NCI-H2196 treated with DMSO at 0.1 percent for 48 hours (cell line): ENCODE data around the gene ASCL5.

Experiments used
- DNase-seq: peaks from one replicate; lab custom pipeline; 2025; ENCODE audit not compliant: unreplicated experiment; lab: John Stamatoyannopoulos, UW

Gene ASCL5

DNA sequence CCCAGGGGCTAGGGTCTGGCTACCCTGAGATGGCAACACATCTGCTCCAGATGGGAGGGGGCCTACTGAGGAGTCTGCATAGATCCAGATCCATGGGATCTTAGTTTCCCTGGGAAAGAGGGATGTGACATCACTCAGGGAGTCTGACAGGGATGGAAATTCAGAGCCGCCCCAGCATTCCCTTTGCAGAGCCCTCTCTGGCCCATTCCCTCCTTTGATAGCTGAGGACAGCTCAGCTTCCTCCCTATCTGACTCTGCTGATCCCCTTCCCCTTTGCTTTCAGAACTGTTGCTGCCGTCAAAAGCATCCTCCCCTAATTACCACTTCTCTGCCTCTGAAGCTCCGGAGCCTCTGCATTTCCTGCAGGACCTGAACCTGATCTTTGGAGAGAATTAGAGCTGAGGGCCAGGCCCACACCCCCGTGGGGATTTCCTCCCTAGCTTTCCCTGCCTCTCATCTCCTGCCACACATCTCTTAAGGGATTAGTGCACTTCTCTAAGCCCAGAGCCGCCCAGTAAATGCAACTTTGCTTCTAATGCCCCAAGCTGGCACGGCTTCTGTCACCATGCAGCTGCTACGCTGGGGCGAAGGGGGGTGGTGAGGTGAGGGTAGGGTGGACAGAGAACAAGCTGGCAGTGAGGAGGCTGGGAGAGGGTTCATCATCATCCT, 9.5 kb upstream of the ASCL5 start:
- DNase-seq, result no peak

DNA sequence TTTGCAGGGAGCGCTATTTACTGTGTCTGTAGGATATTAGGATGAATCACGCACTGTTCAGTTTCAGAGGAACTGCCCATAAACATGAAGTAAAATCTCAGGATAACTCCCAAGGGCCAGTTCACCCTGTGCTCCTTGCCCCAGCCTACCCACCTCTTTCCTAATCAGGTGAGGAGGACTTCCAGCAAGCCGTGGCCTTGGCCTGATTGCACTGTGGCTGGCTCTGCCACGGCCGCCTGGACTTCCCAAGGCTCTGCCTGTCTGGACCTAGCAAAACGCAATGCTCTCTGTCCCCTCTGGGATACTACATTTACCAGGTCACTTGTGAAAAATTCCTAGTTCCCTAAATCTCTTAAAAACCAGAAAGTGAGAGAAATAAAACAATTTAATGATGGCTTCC, 7.4 kb upstream of the ASCL5 start:
- DNase-seq, result no peak

DNA sequence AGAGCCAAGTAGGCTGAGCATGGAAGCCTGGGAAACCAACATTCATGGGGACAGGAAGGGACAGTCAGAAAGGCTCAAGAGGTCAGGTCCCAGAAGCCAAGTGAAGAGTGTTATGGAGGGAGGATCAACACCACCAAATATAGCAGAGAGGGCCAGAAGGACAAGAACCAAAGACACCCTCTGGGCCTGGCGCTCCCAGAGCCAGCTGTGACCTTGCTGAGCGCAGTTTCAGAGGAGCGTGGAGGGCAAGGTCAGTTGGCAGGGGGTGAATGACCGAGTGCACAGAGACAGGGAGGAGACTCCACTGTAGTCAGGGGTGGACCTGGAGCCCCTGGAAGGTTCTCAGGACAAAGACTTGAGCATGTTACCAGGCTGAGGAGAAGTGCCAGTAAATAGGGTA, 4.4 kb upstream of the ASCL5 start:
- no peak for DNase-seq

DNA sequence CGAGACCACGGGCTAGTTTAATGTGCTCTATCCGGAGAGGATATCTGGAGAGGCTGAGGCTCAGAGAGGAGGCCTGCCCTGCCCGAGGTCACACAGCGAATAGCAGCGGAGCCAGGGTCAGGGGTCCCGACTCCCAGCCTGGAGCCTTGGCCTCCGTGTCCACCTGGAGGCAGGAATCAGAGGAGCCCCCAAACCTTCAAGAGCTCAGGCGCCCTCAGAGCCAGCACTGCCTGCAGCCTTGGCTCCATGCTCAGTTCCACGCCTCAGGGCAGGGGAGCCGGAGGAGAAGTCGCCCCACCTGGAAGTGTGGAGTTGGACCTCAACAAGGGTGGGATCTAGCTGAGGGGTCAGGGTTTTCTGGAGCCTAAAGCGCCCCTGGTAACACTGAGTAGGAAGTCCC, 2.0 kb upstream of the ASCL5 start:
- no peak for DNase-seq

DNA sequence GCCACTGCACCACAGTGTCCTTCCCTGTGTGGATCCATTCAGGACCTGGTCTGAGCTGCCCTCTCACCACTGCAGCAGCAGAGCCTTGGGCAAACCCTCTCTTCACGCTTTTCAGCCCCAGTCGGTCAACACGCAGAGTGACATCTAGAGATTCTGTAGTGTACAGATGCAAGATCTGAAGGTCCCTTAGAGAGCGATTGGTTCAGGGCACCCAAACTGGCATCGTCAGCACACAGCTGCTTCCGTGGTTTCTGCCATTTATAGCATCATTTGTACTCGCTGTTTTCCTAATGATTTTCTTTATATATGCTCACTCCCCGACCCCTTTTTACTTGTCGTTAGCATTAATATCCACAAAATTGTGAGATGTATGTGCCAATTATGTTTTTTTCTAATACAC, 1.5 kb upstream of the ASCL5 start:
- no peak for DNase-seq

DNA sequence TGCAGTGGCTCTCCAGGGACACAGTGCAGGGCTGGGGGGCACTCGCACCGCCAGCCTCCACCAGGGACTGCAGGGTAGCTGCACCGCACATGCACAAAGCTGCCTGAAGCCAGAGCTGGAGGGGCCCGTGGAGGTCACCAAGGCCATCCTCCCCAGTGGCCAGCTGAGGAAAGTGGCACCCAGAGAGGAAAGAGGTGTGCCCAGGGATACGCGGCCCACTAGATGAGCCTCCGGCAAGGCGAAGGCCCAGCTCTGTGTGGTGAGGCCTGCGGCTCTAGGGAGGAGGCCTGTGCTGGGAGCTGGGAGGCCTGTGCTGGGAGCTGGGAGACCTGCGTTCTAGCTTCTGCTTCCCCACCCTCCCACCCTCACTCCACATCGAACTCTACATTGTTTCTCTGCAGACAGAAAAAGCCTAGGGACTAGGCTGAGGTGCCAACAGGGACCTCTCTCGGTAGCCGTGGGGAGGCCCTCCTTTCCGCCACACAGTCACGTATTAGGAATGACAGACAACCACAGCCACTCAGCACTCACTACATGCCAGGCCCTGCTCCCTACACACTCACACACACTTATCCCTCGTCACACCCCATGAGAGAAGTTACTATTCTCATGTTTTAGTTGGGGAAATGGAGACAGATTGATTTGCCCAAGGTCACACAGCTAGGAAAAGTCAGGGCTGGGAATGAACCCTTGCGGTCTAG, 921 bp upstream of the ASCL5 start:
- no peak for DNase-seq

DNA sequence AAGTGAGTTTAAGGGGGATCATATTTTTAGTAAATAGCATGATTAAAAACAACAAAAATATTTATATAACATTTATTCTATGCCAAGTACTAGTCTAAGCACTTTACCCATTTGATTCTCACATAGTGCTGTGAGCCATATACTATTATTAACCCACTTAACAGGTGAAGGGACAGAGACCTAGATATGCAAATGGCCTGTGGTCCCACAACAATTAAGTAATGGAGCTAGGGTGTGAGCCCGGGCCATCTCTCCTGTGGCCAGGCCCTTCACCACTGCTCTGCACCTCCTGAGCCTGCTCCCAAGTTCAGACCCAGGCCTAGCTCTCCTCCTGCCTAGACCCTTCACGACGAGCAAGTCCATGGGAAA, 537 bp downstream of the ASCL5 start:
- no peak for DNase-seq

DNA sequence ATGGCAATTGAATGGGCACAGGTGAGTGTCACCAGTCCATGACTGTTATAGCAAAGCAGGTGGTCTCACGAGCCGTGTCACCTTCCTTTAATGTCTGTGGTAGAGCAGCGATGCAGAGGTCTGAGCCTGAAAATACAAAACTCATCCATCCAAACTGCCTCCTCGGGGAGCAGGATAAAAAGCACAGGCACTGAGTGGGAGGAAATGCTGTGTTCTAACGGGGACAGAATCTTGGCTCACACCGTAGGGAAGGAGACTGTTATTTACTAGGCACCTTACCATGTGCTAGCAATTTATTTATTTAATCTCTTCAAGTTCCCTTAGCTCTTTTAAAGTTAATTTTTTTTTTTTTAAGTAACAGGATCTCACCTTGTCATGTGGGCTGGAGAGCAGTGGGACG, 1.2 kb downstream of the ASCL5 start:
- no peak for DNase-seq

DNA sequence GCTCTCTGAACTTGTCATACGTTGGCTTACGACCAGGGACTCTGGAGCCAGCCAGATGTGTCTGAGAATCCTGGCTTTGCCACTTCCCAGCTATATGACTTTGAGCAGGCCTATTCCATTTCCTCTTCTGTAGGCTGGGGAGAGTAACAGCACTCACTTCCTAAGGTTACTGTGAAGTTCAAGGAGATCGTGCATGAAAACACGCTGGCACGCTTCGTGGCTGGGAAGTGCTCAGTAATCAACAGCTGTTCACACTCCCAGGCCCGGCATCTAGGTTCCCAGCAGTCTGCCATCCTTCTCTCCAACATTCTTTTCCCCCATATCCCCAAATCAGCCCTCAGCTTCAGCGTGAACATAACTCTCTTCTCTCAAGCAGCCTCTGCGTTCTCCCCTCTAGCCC, 2.0 kb downstream of the ASCL5 start:
- DNase-seq, result no peak

DNA sequence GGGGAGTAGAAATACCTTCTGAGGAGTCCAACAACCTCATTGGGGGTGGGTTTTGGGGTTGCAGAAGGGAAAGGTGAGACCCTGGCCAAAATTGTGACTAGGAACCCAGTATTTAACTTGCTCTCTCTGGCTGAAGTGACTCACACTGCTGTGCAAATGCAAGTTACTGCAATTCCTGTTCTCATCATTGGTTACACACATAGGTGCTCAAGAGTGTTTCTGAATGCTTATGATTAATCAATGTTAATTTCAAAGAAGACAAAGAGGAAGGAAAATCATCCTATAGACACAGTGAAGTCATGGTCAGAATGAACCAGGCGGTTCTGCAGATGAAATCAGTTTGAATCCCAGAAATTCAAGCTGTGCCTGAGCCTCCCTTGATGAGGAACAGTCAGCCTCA, 3.1 kb downstream of the ASCL5 start:
- DNase-seq, result no peak

DNA sequence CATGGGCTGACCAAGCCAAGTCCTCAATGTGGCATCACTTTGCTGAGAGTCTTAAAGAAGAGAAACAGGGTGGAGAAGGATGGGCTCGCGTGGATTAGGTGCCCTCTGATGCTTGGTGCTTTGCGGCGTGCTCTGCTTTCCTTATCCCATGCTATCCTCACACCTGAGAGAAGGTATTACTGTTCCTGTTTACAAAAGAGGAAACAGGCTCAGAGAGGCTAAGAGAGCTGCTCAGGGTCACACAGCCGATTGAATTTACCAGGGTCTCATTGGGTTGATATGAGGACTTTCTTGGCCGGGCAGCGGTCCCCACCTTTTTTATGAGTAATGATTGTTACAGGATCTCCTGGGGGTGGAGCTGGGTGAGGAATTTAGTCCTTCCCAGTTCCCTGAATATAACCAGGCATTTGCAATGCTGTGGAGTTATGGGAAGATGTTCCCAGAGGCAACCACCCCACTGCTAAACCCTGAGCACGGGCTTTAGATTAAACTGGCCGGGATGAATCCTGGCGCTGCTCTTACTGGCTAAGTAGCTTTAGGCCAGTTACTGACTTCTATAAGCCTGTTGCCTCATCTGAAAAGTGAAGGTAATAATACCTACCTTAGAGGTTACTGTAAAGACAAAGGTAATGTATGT, 4.5 kb downstream of the ASCL5 start:
- no peak for DNase-seq

DNA sequence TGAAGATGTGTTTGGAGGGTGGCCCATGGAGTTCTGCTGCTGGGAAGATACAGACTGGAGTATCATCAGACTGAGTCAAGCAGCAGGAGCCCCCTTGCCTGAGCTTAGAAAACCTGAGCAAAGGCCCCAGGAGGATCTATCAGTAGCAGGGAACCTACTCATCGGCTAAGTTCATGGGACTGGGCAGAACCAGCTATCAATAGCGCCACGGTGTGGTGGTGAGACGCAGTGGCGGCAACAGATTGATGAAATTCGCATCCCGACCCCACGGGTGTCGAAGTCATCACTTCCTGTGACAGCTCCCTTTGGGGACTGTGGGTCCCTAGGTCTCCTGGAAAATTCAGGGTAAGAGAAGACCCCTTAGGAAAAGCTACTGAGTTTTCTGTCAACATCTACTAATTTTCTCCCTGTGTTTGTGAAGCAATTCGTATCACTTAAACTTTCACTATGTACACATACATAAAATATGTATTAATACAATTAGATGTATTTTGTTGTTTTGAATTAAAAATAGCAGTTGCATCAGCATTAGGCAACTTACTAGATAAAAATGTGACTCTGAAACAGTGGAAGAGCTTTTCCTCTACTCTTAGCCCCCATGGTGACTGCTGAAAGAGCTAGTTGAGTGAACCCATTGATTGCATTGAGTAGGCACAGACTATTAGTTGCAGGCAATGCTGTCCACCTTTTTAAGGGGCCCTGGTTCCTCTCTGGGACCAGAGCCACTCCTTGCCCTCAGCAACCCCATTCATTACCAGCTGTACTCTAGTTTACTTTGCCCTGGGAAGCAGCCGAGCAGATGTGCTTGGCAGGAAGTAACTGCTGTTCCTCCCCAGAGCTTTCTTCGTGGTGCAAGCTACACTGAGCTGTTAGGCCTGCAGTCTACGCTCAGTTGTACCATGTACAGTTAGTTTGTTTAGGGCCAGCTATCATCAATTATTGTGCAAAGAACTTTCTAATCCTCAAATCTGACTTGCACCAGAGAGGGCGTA, 7.5 kb downstream of the ASCL5 start:
- DNase-seq, result no peak

DNA sequence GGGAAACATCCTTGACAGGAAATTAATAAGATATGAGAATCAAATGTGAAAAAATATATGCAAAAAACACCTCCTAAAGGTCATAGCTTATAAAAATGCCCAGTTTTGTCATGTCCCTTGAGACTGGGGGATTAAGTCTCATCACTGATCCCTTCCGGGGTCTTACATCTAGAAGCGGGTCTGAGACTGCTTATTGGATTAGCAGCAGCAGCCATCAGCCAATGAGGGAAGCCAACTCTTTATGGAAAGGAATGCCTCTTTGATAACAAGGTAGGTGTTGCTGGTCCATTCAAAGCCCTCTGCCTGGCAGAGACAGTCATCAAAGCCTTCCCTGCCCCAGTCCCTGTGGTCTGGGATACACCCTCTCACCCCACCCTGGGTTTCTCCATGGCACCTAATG, 10.9 kb downstream of the ASCL5 start:
- no peak for DNase-seq

DNA sequence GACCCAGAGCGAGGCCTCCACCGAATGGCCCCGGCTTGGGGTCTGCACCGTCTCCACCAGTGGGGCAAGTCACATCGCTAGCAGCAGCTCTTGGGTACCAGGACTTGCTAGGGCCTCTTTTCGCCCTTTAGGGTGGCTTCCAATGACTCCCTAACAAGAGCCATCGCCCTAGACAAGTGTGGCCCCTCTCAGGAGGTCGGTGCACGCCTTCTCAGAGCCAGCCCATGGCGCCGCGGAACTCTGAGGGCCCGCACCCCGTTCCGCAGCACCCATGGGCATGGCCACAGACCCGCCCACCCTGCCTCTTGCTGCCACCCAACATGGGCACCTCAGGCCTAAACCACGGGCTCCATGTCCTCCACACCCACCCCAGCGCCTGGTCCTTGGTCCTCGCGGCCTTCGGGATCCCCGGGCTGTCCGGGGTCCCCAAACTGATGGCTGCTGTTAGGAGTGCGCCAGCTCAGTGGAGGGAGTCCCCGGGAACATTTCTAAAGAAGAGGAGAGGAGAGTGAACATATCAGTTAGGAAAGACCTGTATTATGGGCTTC, 11.5 kb downstream of the ASCL5 start:
- DNase-seq, result no peak

DNA sequence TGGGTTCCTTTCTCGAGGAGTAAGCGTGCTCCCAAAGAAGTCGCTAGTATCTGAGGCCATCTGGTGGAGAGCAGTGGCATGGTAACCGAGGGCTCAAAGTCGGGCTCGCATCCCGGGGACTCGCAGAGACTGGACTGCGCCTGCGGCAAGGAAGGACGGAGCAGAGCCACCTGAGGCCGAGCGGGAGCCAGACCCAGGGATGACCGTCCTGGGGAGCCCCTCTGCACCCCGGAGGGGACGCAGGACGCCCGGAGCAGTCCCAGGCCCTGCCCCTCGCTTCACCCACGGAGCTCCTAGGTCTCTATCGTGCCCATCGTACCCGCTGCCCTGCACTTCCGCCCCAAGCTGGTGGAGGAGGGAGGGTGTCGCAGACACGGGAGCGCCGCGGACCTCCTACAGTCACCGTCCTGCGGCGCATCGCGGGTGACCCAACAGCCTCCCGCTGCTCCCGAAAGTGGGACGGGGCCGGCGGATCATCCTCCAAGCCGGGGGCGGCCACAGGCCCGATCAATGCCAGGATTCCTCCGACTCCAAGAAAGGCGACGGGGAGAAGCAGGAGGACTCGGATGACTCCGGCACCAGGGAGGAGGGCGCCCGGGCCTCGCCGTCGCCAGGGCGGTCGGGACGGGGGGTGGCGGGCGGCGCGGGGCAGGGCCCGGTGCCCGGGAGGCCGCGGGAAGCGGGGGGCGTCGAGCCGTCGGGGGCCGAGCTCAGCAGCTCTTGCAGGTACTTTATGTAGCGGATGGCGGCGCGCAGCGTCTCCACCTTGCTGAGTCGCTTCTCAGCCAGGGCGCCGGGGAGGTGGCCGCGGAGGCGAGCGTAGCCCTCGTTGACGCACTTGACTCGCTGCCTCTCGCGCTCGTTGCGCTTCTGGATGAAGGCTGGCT, 12.5 kb downstream of the ASCL5 start:
- DNase-seq, result peak; percentile 93

DNA sequence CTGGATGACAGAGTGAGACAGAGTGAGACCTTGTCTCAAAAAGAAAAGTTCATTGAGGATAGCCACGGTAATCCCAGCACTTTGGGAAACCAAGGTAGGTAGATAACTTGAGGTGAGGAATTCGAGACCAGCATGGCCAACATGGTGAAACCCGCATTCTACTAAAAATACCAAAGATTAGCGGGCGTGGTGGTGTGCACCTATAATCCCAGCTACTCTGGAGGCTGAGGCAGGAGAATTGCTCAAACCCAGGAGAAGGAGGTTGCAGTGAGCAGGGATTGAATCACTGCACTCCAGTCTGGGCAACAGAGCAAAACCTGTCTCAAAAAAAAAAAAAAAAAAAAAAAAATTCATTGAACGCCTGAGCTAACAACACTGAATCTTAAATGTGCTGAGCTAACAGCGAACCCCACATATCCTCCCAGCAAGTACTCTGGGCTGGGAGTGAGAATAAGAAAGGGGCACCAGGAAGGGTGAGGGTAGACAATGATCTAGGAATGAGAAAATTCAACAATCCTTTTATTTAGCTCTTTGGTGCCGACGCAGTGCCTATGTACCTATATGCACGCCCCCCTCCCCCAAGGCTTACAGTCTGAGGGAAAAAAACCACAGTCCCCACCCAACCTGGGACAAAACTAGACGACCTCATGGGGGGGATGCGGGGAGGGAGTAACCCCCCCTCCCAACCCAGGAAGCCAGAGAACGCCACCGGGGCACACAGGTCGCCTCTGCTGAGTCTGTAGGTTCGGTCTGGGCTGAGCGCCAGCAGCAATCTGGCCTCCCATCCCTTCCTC, 13.3 kb downstream of the ASCL5 start:
- no peak for DNase-seq

DNA sequence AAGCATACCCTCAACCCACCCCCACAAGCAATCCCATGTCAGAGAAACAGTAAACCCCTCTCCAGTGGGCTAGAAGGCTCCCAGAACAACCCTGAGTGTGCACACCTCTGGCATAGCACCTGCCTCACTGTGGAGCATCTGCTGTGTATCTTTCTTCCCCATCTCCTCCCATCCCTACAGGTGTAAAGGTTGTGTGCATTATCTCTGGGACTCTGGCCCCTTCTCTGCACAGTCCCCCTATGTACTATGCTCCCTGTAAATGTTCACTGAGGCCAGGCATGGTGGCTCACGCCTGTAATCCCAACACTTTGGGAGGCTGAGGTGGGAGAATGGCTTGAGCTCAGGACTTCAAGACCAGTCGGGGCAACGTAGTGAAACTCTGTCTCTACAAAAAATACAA, 14.1 kb downstream of the ASCL5 start:
- no peak for DNase-seq

DNA sequence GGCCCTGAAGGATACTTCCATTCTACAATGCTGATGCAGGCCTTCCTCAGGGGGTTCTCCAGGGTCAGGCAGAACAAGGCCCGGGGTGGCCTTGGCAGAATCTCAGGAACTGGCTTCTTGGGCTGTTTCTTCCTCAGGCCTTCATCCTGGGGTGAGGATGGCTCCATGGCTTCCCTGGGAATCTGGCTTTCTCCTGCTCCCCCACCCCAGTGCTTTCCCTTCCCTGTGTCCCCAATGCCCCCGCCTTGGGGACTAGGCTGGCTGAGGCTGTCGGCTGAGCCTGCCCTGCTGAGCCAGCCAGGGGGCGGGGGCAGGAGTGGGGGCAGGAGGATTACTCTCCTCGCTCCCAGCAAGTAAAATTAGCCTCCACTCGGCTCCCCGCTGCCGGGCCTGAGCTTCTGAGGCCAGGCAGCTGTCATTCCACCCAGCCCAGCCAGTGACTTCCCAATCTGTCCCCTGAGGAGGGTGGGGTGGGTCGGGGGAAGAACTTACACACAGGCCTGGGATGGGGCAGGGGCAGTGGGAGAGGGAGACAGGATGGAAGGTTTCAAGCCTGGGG, 14.7 kb downstream of the ASCL5 start, which contains the start of gene CACNA1S:
Gene CACNA1S (minus strand): TSS at position 254 of the 559 bp plus-strand sequence. CDS start 87 bp downstream, at position 167.
- DNase-seq, result no peak

DNA sequence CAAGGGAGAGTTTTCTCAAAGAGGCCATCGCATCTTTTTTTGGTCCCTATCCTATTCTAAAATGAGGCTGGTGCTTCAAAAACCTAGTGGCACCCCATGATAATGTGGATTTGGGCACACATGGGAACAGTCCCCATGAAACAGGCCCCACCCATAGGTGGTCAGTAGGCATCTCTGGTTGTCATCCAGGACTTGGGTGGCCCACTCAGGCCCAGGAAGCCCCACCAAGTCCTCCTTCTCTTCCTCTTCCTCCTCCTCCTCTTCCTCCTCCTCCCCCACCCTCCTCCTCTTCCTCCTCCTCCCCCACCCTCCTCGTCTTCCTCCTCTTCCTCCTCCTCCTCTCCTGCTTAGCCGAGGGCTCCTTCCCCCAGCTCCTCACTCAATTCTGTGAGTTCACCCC, 15.3 kb downstream of the ASCL5 start:
- no peak for DNase-seq
